BLaER1 treated with 17β-estradiol and CSF1 and Interleukin-3, amounts not matched to agents 10 nM and 100 nM (cell line): ENCODE data around the gene LRRC51.
"Not testable (repeated sequence)": the region's sequence is repeated elsewhere in the genome, so short reads cannot be mapped to it uniquely, and the experiment has no call there.

Experiments used
- H3K27ac ChIP-seq, 11 experiments: shearing (Covaris generic); formaldehyde crosslinking; 2 replicates each; pipeline ENCODE4 v1.8.1; 2022
- H3K27me3 ChIP-seq, 11 experiments: shearing (Covaris generic); formaldehyde crosslinking; 2 replicates each; pipeline ENCODE4 v1.8.1; 2022
- H3K36me3 ChIP-seq, 11 experiments: shearing (Covaris generic); formaldehyde crosslinking; 2 replicates each; pipeline ENCODE4 v1.8.1; 2022
- H3K4me1 ChIP-seq, 10 experiments: shearing (Covaris generic); formaldehyde crosslinking; 2 replicates each; pipeline ENCODE4 v1.8.1; 2022
- H3K4me2 ChIP-seq, 11 experiments: shearing (Covaris generic); formaldehyde crosslinking; 2 replicates each; pipeline ENCODE4 v1.8.1; 2022
- H3K4me3 ChIP-seq, 10 experiments: shearing (Covaris generic); formaldehyde crosslinking; 2 replicates each; pipeline ENCODE4 v1.8.1; 2022
- H3K9ac ChIP-seq, 11 experiments: shearing (Covaris generic); formaldehyde crosslinking; 2 replicates each; pipeline ENCODE4 v1.8.1; 2022
- H3K9me3 ChIP-seq, 11 experiments: shearing (Covaris generic); formaldehyde crosslinking; replicated peaks in 1 of 11; 2 replicates each; pipeline ENCODE4 v1.8.1; 2022
- H4K20me1 ChIP-seq, 11 experiments: shearing (Covaris generic); formaldehyde crosslinking; 2 replicates each; pipeline ENCODE4 v1.8.1; 2022
- Cebpa-rat ChIP-seq, 11 experiments: shearing (Covaris generic); IDR thresholded peaks; 2 replicates each; pipeline ENCODE4 v1.8.1; 2022

The LRRC51 gene

GRCh38 chr11:72132646-72133045 lies 52.0 kb downstream of the LRRC51 start:
- Histone ChIP-seq H3K36me3 (no peaks in the 10 kb centered on the region), H3K4me2 (peak overlapping the region in 5 of 11 experiments; percentile 19 to 71 (median 63); a peak in 9 of 22 replicates), H3K4me3 (no peak overlapping the region), H3K9me3 (peaks cover 20 to 33% (median 26%) of the 10 kb centered on the region in 11 experiments), H3K27me3 (no peaks in the 10 kb centered on the region), H3K4me1 (peaks cover 0 to 40% (median 3%) of the 10 kb centered on the region in 10 experiments; a peak in 10 of 20 replicates), H3K27ac (peak overlapping the region in 2 of 11 experiments; percentile 35 to 59; a peak in 3 of 22 replicates), H3K9ac (no peak overlapping the region), H4K20me1 (no peaks in the 10 kb centered on the region)
- TF ChIP-seq Cebpa-rat (IDR thresholded peaks at IDR 0.05) = no peak

GRCh38 chr11:72135473-72135872 lies 54.8 kb downstream of the LRRC51 start, which contains the start of gene FOLR3:
FOLR3 (plus strand) TSS chr11:72135725; CDS start chr11:72135953, 228 bp downstream.
- H3K4me2 ChIP-seq = peak within 1 kb of the TSS in 1 of 11 experiments; percentile 40; a peak in 1 of 22 replicates
- H3K27me3 ChIP-seq, H3K9me3 ChIP-seq, H3K27ac ChIP-seq, H3K9ac ChIP-seq, H3K36me3 ChIP-seq, H3K4me3 ChIP-seq, H4K20me1 ChIP-seq: not testable (repeated sequence)
- H3K4me1 ChIP-seq = peaks cover 0 to 40% (median 3%) of the 10 kb centered on the region in 10 experiments; a peak in 10 of 20 replicates

- H3K27ac ChIP-seq = no peak overlapping the region
- H3K9me3 ChIP-seq = peaks cover 0 to 5% (median 0%) of the 10 kb centered on the region in 11 experiments; a peak in 1 of 22 replicates
- no peak overlapping the region for H3K9ac ChIP-seq
- H3K4me2 ChIP-seq = peak overlapping the region in 1 of 11 experiments; percentile 8; a peak in 1 of 22 replicates
- no peak for TF ChIP-seq Cebpa-rat (IDR thresholded peaks at IDR 0.05)
- no peaks in the 10 kb centered on the region for H3K27me3 ChIP-seq
- H3K4me1 ChIP-seq = peaks cover 0 to 40% (median 3%) of the 10 kb centered on the region in 10 experiments; a peak in 10 of 20 replicates
- H3K4me3 ChIP-seq = no peak overlapping the region
- no peaks in the 10 kb centered on the region for H4K20me1 ChIP-seq
- H3K36me3 ChIP-seq = no peaks in the 10 kb centered on the region
Observed at GRCh38 chr11:72135891-72136683, 55.4 kb downstream of the LRRC51 start.

- H3K4me3 ChIP-seq = no peak overlapping the region
- H3K4me2 ChIP-seq = no peak overlapping the region
- H4K20me1 ChIP-seq = no peaks in the 10 kb centered on the region
- H3K4me1 ChIP-seq = peaks cover 0 to 37% (median 3%) of the 10 kb centered on the region in 10 experiments; a peak in 10 of 20 replicates
- no peak overlapping the region for H3K9ac ChIP-seq
- H3K36me3 ChIP-seq = no peaks in the 10 kb centered on the region
- H3K9me3 ChIP-seq = peaks cover 0 to 5% (median 0%) of the 10 kb centered on the region in 11 experiments; a peak in 1 of 22 replicates
- no peaks in the 10 kb centered on the region for H3K27me3 ChIP-seq
- TF ChIP-seq Cebpa-rat (IDR thresholded peaks at IDR 0.05) = no peak
- no peak overlapping the region for H3K27ac ChIP-seq
Observed at GRCh38 chr11:72136684-72137262, 56.1 kb downstream of the LRRC51 start.

GRCh38 chr11:72138821-72139390 lies 58.3 kb downstream of the LRRC51 start:
- TF ChIP-seq Cebpa-rat (IDR thresholded peaks at IDR 0.05) = no peak
- Histone ChIP-seq H3K9me3 (0 out of 22 replicates have a peak, but pooled peaks cover 0 to 5% (median 0%) of the 10 kb centered on the region in 11 experiments), H3K27me3 (no peaks in the 10 kb centered on the region)

GRCh38 chr11:72139500-72139899 lies 58.9 kb downstream of the LRRC51 start:
- no peak overlapping the region for H3K4me2 ChIP-seq
- no peak overlapping the region for H3K4me3 ChIP-seq
- H4K20me1 ChIP-seq = no peaks in the 10 kb centered on the region
- H3K36me3 ChIP-seq = no peaks in the 10 kb centered on the region
- no peak overlapping the region for H3K27ac ChIP-seq
- H3K9me3 ChIP-seq = 0 out of 22 replicates have a peak, but pooled peaks cover 0 to 5% (median 0%) of the 10 kb centered on the region in 11 experiments
- no peaks in the 10 kb centered on the region for H3K27me3 ChIP-seq
- H3K9ac ChIP-seq = no peak overlapping the region
- TF ChIP-seq Cebpa-rat (IDR thresholded peaks at IDR 0.05) = no peak
- peaks cover 0 to 13% (median 0%) of the 10 kb centered on the region in 10 experiments; a peak in 3 of 20 replicates for H3K4me1 ChIP-seq

More at GRCh38 chr11:72138821-72139390, 58.3 kb downstream of the LRRC51 start:
- Histone ChIP-seq H3K4me3 (no peak overlapping the region), H3K4me2 (no peak overlapping the region), H3K36me3 (no peaks in the 10 kb centered on the region), H3K27ac (no peak overlapping the region), H4K20me1 (no peaks in the 10 kb centered on the region), H3K4me1 (peaks cover 0 to 16% (median 0%) of the 10 kb centered on the region in 10 experiments; a peak in 4 of 20 replicates), H3K9ac (no peak overlapping the region)

DNA sequence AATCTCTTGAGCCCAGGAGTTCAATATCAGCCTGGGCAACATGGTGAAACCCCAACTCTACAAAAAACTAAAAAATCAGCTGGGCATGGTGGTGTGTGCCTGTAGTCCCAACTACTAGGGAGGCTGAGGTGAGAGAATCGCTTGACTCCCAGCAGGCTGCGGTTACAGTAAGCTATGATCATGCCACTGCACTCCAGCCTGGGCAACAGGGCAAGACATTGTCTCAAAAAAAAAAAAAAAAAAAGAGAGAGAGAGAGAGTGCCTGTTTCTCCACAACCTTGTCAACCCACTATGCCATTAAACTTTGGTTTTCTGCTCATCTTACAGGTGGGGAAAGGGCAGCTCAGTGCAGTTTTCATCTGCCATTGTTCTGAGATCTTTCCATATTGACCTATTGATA lies 60.0 kb downstream of the LRRC51 start:
- no peaks in the 10 kb centered on the region for H4K20me1 ChIP-seq
- H3K27ac ChIP-seq = no peak overlapping the region
- H3K4me2 ChIP-seq = no peak overlapping the region

DNA sequence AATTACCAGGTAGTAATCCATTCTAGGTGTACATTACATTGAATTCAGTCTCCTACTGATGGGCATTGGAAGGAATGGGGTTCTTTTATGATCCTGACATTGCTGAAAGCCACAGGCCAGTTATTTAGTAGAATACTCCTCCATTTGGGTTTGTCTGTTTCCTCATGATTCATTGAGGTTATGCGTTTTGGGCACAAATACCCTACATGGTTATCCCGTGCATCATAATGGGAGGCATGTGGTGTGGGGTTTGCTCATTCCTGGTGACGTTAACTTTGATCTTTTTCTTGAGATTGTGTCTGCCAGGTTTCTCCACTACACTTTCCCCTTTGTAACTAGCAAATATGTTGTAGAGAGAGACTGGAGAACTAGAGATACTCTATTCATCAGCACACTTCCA lies 60.4 kb downstream of the LRRC51 start:
- H3K27me3 ChIP-seq = no peaks in the 10 kb centered on the region
- no peak overlapping the region for H3K9ac ChIP-seq
- no peak overlapping the region for H3K4me3 ChIP-seq
- no peak overlapping the region for H3K27ac ChIP-seq
- no peaks in the 10 kb centered on the region for H3K36me3 ChIP-seq
- 0 out of 22 replicates have a peak, but pooled peaks cover 0 to 5% (median 0%) of the 10 kb centered on the region in 11 experiments for H3K9me3 ChIP-seq
- TF ChIP-seq Cebpa-rat (IDR thresholded peaks at IDR 0.05) = no peak
- H4K20me1 ChIP-seq = no peaks in the 10 kb centered on the region
- peaks cover 0 to under 1% (median 0%) of the 10 kb centered on the region in 10 experiments; a peak in 1 of 20 replicates for H3K4me1 ChIP-seq
- H3K4me2 ChIP-seq = no peak overlapping the region

More for the DNA sequence above, 60.0 kb downstream of the LRRC51 start:
- Histone ChIP-seq H3K4me3 (no peak overlapping the region), H3K4me1 (peaks cover 0 to 5% (median 0%) of the 10 kb centered on the region in 10 experiments; a peak in 2 of 20 replicates), H3K27me3 (no peaks in the 10 kb centered on the region), H3K36me3 (no peaks in the 10 kb centered on the region), H3K9me3 (0 out of 22 replicates have a peak, but pooled peaks cover 0 to 5% (median 0%) of the 10 kb centered on the region in 11 experiments), H3K9ac (no peak overlapping the region)
- TF ChIP-seq Cebpa-rat (IDR thresholded peaks at IDR 0.05) = no peak

DNA sequence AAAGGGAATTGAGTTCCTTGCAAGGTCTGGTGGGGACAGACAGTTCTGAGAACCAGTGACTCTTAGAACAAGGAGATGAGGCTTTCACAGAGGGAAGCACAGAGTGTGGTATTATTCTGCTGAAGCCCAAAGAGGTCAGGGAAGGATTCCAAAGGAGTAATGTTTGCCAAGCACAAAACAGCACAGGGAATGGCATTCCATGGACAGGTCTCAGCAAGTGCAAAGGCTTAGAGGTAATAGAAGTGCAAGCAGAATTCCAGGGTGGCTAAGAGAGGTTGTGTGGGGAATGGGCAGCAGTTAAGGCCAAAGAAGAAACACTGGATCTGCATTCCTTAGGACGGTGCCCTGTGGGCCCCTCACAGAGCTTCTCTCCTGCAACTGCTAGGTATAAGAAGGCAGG lies 61.4 kb downstream of the LRRC51 start:
- not testable (repeated sequence) for H3K36me3 ChIP-seq, H3K9ac ChIP-seq, H4K20me1 ChIP-seq, H3K4me2 ChIP-seq, H3K4me1 ChIP-seq, H3K27ac ChIP-seq, H3K27me3 ChIP-seq, H3K9me3 ChIP-seq, H3K4me3 ChIP-seq

GRCh38 chr11:72142543-72142942 lies 61.9 kb downstream of the LRRC51 start:
- not testable (repeated sequence) for H3K4me1 ChIP-seq, H3K9ac ChIP-seq, H3K27me3 ChIP-seq, H3K9me3 ChIP-seq, H4K20me1 ChIP-seq, H3K36me3 ChIP-seq, H3K4me2 ChIP-seq, H3K27ac ChIP-seq, H3K4me3 ChIP-seq
